Activated CD8-positive, alpha-beta T cell treated with anti-CD3 and anti-CD28 coated beads for 36 hours (primary cell): ENCODE measurements around the gene ST3GAL3. TPM values are rescaled to one million over a fixed set of nuclear protein-coding genes. Genes with fewer than 3 reads are reported as not detected.

Source experiments
- ATAC-seq: fragments of 200-7000 bp; cut with Tn5 transposase; one replicate; pipeline ENCODE4 v1.10.0; 2021; ENCODE audit warnings: mild to moderate bottlenecking, moderate library complexity
- CTCF ChIA-PET: fragments of 350-600 bp; sonication (Branson Sonifier 250); formaldehyde crosslinking; loops from one replicate; lab custom pipeline; 2021; ENCODE audit warnings: antibody characterized with exemption; lab: Charles Lee
- POLR2A ChIA-PET: fragments of 350-600 bp; sonication (Branson Sonifier 250); formaldehyde crosslinking; loops from one replicate; lab custom pipeline; 2021; ENCODE audit warnings: antibody characterized with exemption; lab: Charles Lee
- DNase-seq: peaks from one replicate; pipeline ENCODE4 v3.0.0-alpha.2; 2020
- H3K27ac Mint-ChIP-seq: one replicate; pipeline ENCODE4 v1.8.0; 2021; ENCODE audit warnings: mild to moderate bottlenecking, mixed read lengths
- H3K27me3 Mint-ChIP-seq: one replicate; pipeline ENCODE4 v1.8.0; 2021; ENCODE audit warnings: mixed read lengths
- H3K36me3 Mint-ChIP-seq: one replicate; pipeline ENCODE4 v1.8.0; 2021; ENCODE audit warnings: low read depth, mixed read lengths
- H3K4me1 Mint-ChIP-seq: one replicate; pipeline ENCODE4 v1.8.0; 2021; ENCODE audit warnings: low read depth, mixed read lengths
- H3K4me3 Mint-ChIP-seq: one replicate; pipeline ENCODE4 v1.8.0; 2021; ENCODE audit warnings: mild to moderate bottlenecking, moderate library complexity, mixed read lengths
- H3K9me3 Mint-ChIP-seq: one replicate; pipeline ENCODE4 v1.8.0; 2021; ENCODE audit warnings: mixed read lengths
- CTCF ChIP-seq: fragments of 200-600 bp; IDR thresholded peaks from one replicate; pipeline ENCODE4 v1.8.0; 2022; ENCODE audit warnings: antibody characterized with exemption, mild to moderate bottlenecking
- intact Hi-C: fragments of 100-400 bp; cut with micrococcal nuclease; formaldehyde crosslinking; loops from one replicate; pipeline ENCODE4 v1.10.0; 2022
- total RNA-seq, 2 experiments: library from RNA; stranded (reverse); gene quantifications; one replicate each; pipeline ENCODE4 v1.2.3, GENCODE V29; 2021

The ST3GAL3 gene
- total RNA-seq, 2 experiments from 2014 or later: 14.5 to 20.0 TPM

DNA sequence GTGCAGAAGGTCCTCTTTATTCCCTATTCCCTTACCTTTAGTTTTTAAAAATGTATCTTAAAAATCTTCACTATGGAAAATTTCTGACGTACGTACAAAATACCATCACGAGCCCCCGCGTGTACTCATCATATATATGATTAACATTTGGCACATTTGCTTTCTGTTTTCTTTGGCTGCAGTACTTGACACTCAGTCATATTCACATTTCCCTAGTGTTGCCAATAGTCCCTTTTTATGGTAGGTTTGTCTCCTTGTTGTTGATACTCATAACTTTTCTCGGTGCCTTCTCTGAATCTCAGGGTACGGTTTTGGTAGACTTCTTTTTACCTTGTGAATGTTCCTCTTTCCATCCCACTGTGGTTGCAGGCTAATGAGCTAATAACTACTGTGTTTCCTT, 34.1 kb upstream of the ST3GAL3 start:
- no peak overlapping the region for H3K27ac Mint-ChIP-seq
- ATAC-seq (no peak), DNase-seq (no peak)
- H3K9me3 Mint-ChIP-seq: no peaks in the 10 kb centered on the region
- H3K4me3 Mint-ChIP-seq: no peak overlapping the region
- TF ChIP-seq CTCF: no peak
- H3K36me3 Mint-ChIP-seq: peaks cover 41% of the 10 kb centered on the region
- H3K4me1 Mint-ChIP-seq: peaks cover 2% of the 10 kb centered on the region
- intact Hi-C loops: no loop called here
- no peaks in the 10 kb centered on the region for H3K27me3 Mint-ChIP-seq
- ChIA-PET CTCF (no interaction called here), POLR2A (interaction anchor here (1.5 to 1.6 kb wide), 2 partner anchors 8 to 22 kb away, joined by 3 to 4 read pairs; no protein-coding TSS in a partner anchor)

DNA sequence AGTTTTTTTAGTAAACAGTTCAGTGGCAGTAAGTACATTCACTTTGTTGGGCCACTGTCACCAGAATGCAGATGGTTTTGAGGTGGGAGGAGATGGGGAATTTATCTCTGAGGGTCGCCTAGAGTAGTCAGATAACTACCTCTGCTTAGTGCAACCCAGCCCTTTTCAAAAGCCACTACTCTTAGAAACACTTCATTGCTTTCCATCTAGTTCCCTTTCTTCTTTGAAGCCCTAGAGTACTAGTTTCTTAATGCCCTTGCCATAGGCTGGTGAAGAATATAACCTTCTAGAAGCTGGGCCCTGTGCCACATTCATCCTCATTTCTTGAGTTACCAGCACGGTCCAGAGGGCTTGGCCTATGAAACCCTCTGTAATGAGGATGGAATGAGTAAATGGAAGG, 28.4 kb upstream of the ST3GAL3 start:
- Mint-ChIP-seq H3K27me3 (no peaks in the 10 kb centered on the region), H3K4me3 (no peak overlapping the region), H3K9me3 (no peaks in the 10 kb centered on the region), H3K36me3 (peaks cover 13% of the 10 kb centered on the region), H3K27ac (no peak overlapping the region), H3K4me1 (peaks cover 2% of the 10 kb centered on the region)
- DNase-seq: no peak
- TF ChIP-seq CTCF: no peak
- no peak for ATAC-seq
- CTCF ChIA-PET: interaction anchor here (1.2 to 1.3 kb wide), 2 partner anchors 14 to 149 kb away, joined by 3 to 4 read pairs; no protein-coding TSS in a partner anchor
- intact Hi-C loops: no loop called here
- POLR2A ChIA-PET: interaction anchor here (1.1 kb wide), 1 partner anchor 10 kb away, joined by 3 read pairs; no protein-coding TSS in a partner anchor

GRCh38 chr1:43683560-43683959, 23.8 kb upstream of the ST3GAL3 start:
- DNase-seq (no peak), ATAC-seq (no peak)
- H3K27ac Mint-ChIP-seq: no peak overlapping the region
- no peak overlapping the region for H3K4me3 Mint-ChIP-seq
- CTCF ChIA-PET: no interaction called here
- H3K4me1 Mint-ChIP-seq: no peaks in the 10 kb centered on the region
- peaks cover 35% of the 10 kb centered on the region for H3K36me3 Mint-ChIP-seq
- H3K27me3 Mint-ChIP-seq: no peaks in the 10 kb centered on the region
- intact Hi-C loops: no loop called here
- no peaks in the 10 kb centered on the region for H3K9me3 Mint-ChIP-seq
- TF ChIP-seq CTCF: no peak
- POLR2A ChIA-PET: interaction anchor here (0.6 kb wide), 1 partner anchor 23 kb away, joined by 3 read pairs; no protein-coding TSS in a partner anchor

- no peak for TF ChIP-seq CTCF
- no peak overlapping the region for H3K27ac Mint-ChIP-seq
- no peaks in the 10 kb centered on the region for H3K9me3 Mint-ChIP-seq
- intact Hi-C loops: no loop called here
- H3K4me1 Mint-ChIP-seq: no peaks in the 10 kb centered on the region
- POLR2A ChIA-PET: interaction anchor here (1.3 kb wide), 1 partner anchor 20 kb away, joined by 4 read pairs; the partner anchor contains the start of gene ST3GAL3
- no peak overlapping the region for H3K4me3 Mint-ChIP-seq
- ATAC-seq: no peak
- no peaks in the 10 kb centered on the region for H3K27me3 Mint-ChIP-seq
- no peak for DNase-seq
- H3K36me3 Mint-ChIP-seq: peaks cover 48% of the 10 kb centered on the region
- CTCF ChIA-PET: no interaction called here
These were observed 20.5 kb upstream of the ST3GAL3 start for GRCh38 chr1:43686801-43687200.

GRCh38 chr1:43687301-43688108, 19.8 kb upstream of the ST3GAL3 start:
- Mint-ChIP-seq H3K4me3 (no peak overlapping the region), H3K27me3 (no peaks in the 10 kb centered on the region), H3K9me3 (no peaks in the 10 kb centered on the region), H3K36me3 (peaks cover 52% of the 10 kb centered on the region), H3K27ac (no peak overlapping the region), H3K4me1 (no peaks in the 10 kb centered on the region)
- no peak for ATAC-seq
- no peak for DNase-seq
- no peak for TF ChIP-seq CTCF
- intact Hi-C loops: no loop called here
- ChIA-PET CTCF (no interaction called here), POLR2A (interaction anchor here (1.3 to 2.0 kb wide), 2 partner anchors 10 to 19 kb away, joined by 4 to 5 read pairs; partner anchors contain the start of gene ST3GAL3)
